Measurements from ENCODE around the gene ELOVL5. TPM values are rescaled to one million over a fixed set of nuclear protein-coding genes. Genes with fewer than 3 reads are reported as not detected.
"Not testable (repeated sequence)": the region's sequence is repeated elsewhere in the genome, so short reads cannot be mapped to it uniquely, and the experiment has no call there.

The ELOVL5 gene
- total RNA-seq, 3 donors from 2014 or later: 11.5 to 60.6 (median 27.5) TPM

GRCh38 chr6:53320964-53321363 lies 27.8 kb downstream of the ELOVL5 start:
- ATAC-seq (no peak), DNase-seq (no peak)
- H3K4me3 ChIP-seq: no peak overlapping the region
- no peak for TF ChIP-seq CTCF (IDR thresholded peaks at IDR 0.05)
- no peaks in the 10 kb centered on the region for H3K4me1 ChIP-seq (ENCODE audit: low read depth)
- H3K36me3 ChIP-seq (ENCODE audit: low read depth): no peaks in the 10 kb centered on the region
- intact Hi-C loops (cut with DNase I, micrococcal nuclease): no loop called here
- no peaks in the 10 kb centered on the region for H3K9me3 ChIP-seq

GRCh38 chr6:53318429-53318828 lies 30.3 kb downstream of the ELOVL5 start:
- TF ChIP-seq CTCF (IDR thresholded peaks at IDR 0.05): no peak
- no peaks in the 10 kb centered on the region for H3K4me1 ChIP-seq (ENCODE audit: low read depth)
- no peaks in the 10 kb centered on the region for H3K9me3 ChIP-seq
- no peak overlapping the region for H3K4me3 ChIP-seq
- ATAC-seq (no peak), DNase-seq (no peak)
- H3K36me3 ChIP-seq (ENCODE audit: low read depth): no peaks in the 10 kb centered on the region
- intact Hi-C loops (cut with DNase I, micrococcal nuclease): no loop called here

GRCh38 chr6:53317861-53318260 lies 30.9 kb downstream of the ELOVL5 start:
- no peaks in the 10 kb centered on the region for H3K4me1 ChIP-seq (ENCODE audit: low read depth)
- ATAC-seq: no peak

GRCh38 chr6:53317299-53317698 lies 31.5 kb downstream of the ELOVL5 start:
- H3K4me3 ChIP-seq; DNase-seq; H3K36me3 ChIP-seq (ENCODE audit: low read depth); ATAC-seq; intact Hi-C loops (cut with DNase I, micrococcal nuclease); H3K4me1 ChIP-seq (ENCODE audit: low read depth); H3K9me3 ChIP-seq: not testable (repeated sequence)

More at GRCh38 chr6:53317861-53318260, 30.9 kb downstream of the ELOVL5 start:
- DNase-seq: no peak
- Histone ChIP-seq H3K36me3 (ENCODE audit: low read depth) (no peaks in the 10 kb centered on the region), H3K4me3 (no peak overlapping the region), H3K9me3 (no peaks in the 10 kb centered on the region)
- intact Hi-C loops (cut with DNase I, micrococcal nuclease): no loop called here
- no peak for TF ChIP-seq CTCF (IDR thresholded peaks at IDR 0.05)

- DNase-seq (no peak), ATAC-seq (no peak)
- Histone ChIP-seq H3K36me3 (ENCODE audit: low read depth) (no peaks in the 10 kb centered on the region), H3K4me1 (ENCODE audit: low read depth) (no peaks in the 10 kb centered on the region), H3K4me3 (no peak overlapping the region), H3K9me3 (no peaks in the 10 kb centered on the region)
- TF ChIP-seq CTCF (IDR thresholded peaks at IDR 0.05): no peak
- intact Hi-C loops (cut with DNase I, micrococcal nuclease): no loop called here
These were observed 32.6 kb downstream of the ELOVL5 start for GRCh38 chr6:53316142-53316541.

- Histone ChIP-seq H3K4me1 (ENCODE audit: low read depth) (no peaks in the 10 kb centered on the region), H3K36me3 (ENCODE audit: low read depth) (no peaks in the 10 kb centered on the region), H3K9me3 (no peaks in the 10 kb centered on the region), H3K4me3 (no peak overlapping the region)
- DNase-seq (no peak), ATAC-seq (no peak)
- no peak for TF ChIP-seq CTCF (IDR thresholded peaks at IDR 0.05)
- intact Hi-C loops (cut with DNase I, micrococcal nuclease): no loop called here
These were observed 33.5 kb downstream of the ELOVL5 start for GRCh38 chr6:53315086-53315724.

Data from mucosa of descending colon (tissue), 3 donors.